T-helper 2 cell treated with Interferon-gamma antibody and Interleukin-4, amounts not matched to agents 100 ng/mL and 5 ng/mL, for 36 hours (primary cell): ENCODE data around the gene TXNDC17. TPM values are rescaled to one million over a fixed set of nuclear protein-coding genes. Genes with fewer than 3 reads are reported as not detected.
"Not testable (repeated sequence)": the region's sequence is repeated elsewhere in the genome, so short reads cannot be mapped to it uniquely, and the experiment has no call there.

Experiments used
- intact Hi-C: fragments of 100-400 bp; cut with micrococcal nuclease; formaldehyde crosslinking; loops from one replicate; pipeline ENCODE4 v1.15.1; 2023
- total RNA-seq: library from RNA; stranded (reverse); gene quantifications from 2 replicates; pipeline ENCODE4 v1.2.3, GENCODE V29; 2022

Gene TXNDC17
- total RNA-seq, 1 donor from 2014 or later, result 82.4 TPM

DNA sequence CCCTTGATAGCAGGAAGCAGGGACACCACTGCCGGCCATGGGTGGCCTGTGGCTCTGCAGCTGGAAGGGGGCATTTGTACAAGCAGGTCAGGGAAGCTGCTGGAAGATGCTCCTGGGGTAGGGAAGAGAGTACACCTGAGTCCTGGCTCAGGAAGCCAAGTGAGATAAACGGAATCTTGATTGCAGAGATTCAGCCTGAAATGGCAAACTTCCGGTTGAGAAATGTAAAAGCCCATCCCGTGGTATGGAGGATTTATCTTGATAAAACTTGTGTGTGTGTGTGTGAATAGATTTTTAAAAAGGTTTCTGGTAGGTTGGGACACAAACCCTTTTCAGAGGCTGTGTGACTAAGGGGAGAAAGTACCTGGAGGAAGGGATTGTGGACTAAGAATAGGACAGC lies 40.3 kb downstream of the TXNDC17 start:
- intact Hi-C loops, result no loop called here

DNA sequence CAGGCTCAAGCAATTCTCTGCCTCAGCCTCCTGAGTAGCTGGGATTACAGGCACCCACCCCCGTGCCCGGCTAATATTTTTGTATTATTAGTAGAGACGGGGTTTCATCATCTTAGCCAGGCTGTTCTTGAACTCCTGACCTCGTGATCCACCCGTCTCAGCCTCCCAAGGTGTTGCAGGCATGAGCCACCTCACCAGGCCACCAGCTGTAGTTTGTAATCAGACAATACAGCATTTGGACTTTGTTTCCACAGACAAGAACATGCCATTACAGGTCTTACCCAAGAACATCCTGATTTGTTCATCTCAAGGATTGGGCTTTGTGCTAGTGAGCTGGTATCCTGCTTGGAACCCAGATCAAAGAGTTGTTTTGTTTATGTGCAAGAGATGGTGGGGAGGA lies 40.8 kb downstream of the TXNDC17 start:
- intact Hi-C loops, result no loop called here

DNA sequence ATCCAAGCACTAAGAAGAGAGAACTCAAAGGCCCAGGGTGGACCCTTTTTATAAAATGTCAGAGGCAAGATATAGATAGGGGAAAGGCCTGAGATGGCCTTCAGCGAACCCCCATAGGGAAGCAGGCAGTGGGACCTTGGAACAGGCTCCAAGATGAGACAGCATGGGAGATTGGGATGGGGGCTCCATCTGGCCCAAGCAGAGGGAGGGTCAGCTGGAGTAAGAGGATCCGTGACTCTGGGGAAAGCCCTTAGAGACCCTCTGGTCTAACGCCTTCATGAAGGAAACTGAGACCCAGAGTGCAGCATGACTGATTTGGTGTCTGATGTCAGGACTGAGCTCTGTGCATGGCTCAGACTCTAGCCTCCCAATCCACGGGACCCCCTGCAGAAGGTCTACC lies 41.5 kb downstream of the TXNDC17 start:
- intact Hi-C loops, result no loop called here

DNA sequence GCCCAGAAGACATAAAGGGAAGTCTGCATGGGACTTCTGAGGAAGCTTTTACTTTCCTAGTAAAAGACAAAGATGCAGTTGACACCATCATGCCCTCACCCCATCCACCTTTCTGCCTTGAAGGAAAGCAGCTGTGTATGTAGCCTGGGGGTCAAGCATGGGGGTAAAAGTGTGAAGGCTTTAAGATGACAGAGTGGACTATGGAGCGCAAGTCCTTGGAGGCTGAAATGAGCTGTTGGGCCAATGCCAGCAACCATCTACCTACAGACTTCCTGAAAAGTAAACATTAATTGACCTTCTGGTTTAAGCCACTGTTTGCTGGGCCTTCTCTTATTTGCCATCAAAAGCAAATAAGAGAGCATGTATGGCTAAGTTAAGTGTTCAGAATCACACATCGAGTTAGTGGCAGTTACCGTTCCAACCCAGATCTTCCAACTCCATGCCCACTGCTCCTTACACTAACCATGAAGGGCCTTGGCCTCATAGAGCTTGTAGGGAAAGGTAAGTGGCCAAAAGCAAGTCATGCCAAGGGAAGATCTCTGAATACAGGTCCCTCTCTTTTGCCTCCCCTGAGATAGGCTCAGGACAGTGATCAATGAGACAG lies 42.3 kb downstream of the TXNDC17 start:
- intact Hi-C loops, result no loop called here

DNA sequence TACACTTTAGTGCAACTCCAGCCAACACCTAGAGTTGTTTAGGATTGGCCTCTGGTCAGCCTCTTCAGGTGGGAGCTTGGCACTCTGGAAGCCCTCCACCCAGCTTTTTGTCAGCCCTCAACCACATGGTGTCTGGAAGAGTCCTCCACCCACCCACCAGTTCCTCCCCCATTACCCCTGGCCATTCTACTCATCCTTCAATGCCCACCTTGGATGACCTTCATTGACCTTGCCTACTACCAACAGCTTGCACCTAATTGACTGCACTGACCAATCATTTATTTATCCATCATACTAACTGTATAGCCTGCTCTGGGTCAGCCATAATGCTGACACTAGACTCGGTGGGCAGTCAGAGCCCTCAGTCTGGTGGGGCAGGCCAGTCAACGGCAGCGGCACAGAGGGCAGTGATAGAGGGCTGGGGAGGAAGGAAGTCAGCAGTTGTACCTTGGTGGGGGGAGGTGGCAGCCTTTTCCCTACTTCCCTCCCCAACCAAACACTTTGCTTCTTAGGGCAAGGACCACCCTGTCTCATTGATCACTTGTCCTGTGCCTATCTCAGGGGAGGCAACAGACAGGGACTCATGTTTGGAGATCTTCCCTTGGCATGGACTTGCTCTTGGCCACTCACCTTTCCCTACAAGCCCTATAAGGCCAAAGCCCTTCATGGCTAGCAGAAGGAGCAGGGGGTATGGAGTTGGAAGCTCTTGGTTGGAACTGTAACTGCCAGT lies 43.0 kb downstream of the TXNDC17 start:
- intact Hi-C loops, result no loop called here

DNA sequence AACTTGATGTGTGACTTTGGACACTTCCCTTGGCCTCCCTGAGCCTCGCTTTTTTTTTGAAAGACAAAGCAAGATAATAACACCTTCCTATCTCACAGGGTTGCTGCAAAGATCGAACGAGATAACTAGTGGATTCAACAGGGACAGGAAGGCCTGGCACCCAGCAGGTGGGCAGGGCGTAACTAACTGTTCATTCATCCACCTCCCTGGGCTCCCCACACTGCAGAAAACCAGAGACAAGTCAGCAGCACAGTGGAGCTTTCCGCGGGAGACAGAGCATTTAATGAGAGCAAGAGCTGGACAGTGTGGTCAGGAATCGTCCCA lies 43.6 kb downstream of the TXNDC17 start:
- intact Hi-C loops, result no loop called here

DNA sequence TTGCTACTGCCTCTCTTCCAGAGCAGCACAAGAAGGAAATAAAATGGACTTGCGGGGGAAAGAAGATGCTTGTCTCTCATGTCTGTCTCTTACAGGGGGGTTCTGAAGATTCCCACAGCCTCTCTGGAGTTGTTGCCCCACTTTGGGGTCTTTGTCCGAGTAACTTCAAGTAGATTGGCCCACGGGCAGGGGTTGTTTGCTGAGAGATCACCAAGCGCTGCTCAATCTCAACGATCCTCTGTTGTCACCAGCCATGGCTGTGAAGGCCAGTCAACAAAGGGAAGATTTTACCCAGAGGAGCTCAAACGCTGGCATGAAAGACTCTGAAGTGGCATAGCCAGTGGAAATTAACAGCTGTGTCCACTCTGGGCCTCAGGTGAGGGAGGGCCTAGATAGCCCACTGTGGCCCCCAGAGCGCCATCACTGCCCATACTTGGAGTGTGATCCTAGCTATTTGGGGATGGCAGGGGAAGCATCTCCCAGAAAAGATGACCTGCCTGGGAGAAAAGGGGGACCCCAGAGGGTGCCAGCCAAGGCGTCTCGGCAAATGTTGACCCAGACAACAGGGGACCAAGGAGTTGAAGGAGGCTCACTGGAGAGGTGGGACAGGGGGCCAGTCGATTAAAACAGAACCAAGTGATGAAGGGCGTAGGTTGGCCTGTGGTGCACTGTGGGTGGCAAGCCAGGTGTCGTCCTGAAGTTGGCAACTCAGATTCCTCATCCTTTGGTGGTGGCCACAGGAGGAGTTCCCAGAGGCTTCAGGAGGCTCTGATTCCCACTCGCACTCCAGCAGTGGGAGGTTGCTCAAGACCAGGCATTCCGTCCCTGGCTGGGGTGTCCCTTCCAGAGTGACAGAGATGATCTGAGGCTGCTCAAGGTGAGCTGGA lies 44.3 kb downstream of the TXNDC17 start:
- intact Hi-C loops, result no loop called here

DNA sequence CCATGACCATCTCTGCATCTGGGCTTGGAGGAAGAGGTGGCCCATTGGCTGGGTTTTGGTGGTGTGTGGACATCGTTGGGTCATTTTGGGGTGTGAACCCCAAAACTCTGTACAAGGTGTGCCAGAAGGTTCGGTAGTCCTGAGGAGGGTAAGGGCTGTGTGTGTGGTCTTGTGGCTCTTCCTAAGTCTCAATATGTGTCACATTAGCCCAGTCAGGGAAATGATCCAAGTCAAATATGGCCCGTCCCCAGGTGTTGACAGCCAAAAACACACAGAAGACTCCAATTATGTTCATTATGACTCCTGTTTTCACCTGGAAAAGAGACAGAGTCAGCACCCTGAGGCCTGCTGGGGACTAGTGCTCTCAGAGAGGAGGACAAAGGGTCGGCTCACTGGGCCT lies 45.2 kb downstream of the TXNDC17 start:
- intact Hi-C loops, result no loop called here

DNA sequence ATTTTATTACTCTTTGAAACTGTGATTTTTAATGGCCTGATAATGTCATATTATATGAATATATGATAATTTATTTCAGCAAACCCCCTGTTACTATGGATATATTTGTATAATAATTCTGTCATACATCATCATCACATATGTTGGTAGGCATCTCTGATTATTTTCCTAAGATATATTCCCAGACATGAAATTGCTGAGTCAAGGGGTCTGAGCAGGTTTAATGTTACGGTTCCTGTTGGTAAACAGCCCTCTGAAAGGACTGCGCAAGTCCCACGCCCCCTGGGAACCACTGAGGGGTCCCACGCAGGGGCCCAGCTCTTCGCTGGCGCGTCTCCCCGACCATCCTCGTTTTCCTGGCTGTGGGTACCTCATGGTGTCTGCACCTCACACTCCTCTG lies 48.1 kb downstream of the TXNDC17 start:
- intact Hi-C loops, result no loop called here

DNA sequence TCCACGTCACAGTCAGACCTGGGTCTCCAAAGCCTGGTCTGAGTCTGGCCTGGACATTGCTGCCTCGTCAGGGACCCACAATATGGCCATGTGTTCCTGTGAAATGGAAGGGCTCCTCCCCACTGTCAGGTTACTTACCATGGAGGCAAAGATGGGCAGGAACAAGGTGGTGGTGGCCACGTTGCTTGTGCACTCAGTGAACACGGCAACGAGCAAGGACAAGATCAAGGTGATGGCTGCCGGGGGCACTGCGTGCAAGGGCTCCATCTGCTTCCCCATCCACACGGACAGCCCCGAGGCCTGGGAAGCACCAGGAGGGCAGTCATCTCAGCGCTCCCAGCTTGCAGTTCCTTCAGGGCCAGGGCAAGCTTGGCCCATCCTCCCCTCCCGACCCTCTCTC lies 49.8 kb downstream of the TXNDC17 start:
- intact Hi-C loops, result no loop called here

DNA sequence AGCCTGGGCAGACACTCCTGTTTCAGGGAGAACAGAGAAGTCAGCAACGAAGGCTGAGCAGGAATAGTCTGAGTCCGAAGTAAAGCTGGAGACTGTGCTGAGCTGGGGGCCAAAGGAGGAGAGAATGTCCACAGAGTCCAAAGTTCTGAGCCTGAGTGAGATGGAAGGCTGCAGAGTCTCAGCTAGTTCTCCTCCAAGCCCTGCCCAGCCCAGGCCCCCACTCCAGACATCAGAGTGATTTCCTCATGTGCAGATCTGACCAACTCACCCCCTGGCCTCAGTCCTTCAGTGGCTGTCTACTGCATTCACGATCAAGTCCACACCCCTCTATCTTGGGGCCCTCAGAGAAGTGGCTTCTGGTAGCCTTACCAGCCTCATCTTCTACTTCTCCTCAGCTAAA lies 50.7 kb downstream of the TXNDC17 start:
- intact Hi-C loops, result no loop called here

DNA sequence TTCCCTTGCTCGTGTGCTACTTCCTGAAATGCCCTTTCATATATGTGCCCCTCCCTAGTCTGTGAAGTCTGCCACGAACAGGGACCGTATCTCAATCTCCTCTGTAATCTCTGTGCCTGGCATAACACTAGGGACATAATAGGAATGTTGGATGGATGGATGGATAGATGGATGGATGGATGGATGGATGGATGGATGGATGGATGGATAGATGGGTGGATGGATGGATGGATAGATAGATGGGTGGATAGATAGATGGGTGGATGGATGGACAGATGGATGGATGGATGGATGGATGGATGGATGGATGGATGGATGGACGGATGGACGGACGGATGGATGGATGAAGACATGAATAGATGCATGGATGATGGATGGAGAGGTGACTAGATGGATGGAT lies 51.1 kb downstream of the TXNDC17 start:
- intact Hi-C loops, result not testable (repeated sequence)

Other genes starting within 250 kb of the TXNDC17 start
- not detected in 2 replicates for gene AIPL1, start 205.9 kb upstream of the TXNDC17 start, total RNA-seq
- gene PIMREG, start 196.6 kb upstream of the TXNDC17 start, total RNA-seq, result 20.5 and 24.9 TPM in 2 replicates
- gene PITPNM3, start 84.5 kb upstream of the TXNDC17 start, total RNA-seq, result 0.50 and 0.77 TPM in 2 replicates
- 16.5 and 19.1 TPM in 2 replicates for gene KIAA0753, start 349 bp upstream of the TXNDC17 start, total RNA-seq
- gene MED31, start 10.5 kb downstream of the TXNDC17 start, total RNA-seq, result 16.8 and 19.1 TPM in 2 replicates
- 1.6 and 1.7 TPM in 2 replicates for gene C17orf100, start 10.7 kb downstream of the TXNDC17 start, total RNA-seq
- not detected in 2 replicates for gene SLC13A5, start 72.3 kb downstream of the TXNDC17 start, total RNA-seq
- gene XAF1, start 115.0 kb downstream of the TXNDC17 start, total RNA-seq, result 199 and 213 TPM in 2 replicates
- gene FBXO39, start 135.2 kb downstream of the TXNDC17 start, total RNA-seq, result 1.6 TPM in 2 replicates
- gene TEKT1, start 190.7 kb downstream of the TXNDC17 start, total RNA-seq, result not detected in 2 replicates